ENCODE measurements around the gene MCRIP2.

DNA sequence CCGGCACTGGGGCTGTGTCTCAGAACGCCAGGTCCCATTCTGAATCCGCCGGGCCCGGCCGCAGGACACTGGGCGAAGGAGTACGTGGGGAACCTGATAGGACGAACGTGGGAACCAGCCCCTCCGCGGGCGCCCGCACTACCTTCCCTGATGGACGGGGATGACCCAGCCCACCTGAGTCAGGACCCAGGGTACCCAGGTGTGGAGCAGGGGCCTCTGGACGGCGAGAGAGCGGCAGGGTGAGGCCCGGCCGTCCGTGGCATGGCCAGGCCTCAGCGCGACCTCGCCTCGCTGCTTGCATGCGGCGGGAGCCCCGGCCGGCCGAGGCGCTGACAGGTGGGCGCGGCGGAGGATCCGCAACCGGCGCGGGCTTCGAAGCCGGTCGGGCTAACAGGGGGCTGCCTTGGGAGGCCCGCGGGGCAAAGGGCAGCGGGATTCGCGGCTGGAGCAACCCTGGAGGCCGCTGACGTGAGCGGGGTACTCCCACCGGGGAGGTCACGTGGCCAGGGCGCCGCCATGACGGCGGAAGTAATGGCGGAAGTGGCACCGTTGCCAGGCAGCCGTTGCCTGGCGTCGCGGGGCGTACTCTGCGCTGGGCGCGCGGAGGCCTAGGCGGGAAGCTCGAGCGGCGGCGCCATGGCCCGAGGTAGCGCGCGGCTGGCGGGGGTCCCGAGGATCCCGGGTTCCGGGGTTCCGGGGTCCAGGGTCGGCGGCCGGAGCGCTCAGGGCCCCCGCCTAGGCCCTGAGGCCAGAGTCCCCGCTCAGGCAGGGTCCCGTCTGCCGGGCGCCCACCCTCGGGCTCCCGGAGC, 7.4 kb downstream of the MCRIP2 start, which contains the start of gene WDR90:
- TF ChIP-seq, protein P1, sequence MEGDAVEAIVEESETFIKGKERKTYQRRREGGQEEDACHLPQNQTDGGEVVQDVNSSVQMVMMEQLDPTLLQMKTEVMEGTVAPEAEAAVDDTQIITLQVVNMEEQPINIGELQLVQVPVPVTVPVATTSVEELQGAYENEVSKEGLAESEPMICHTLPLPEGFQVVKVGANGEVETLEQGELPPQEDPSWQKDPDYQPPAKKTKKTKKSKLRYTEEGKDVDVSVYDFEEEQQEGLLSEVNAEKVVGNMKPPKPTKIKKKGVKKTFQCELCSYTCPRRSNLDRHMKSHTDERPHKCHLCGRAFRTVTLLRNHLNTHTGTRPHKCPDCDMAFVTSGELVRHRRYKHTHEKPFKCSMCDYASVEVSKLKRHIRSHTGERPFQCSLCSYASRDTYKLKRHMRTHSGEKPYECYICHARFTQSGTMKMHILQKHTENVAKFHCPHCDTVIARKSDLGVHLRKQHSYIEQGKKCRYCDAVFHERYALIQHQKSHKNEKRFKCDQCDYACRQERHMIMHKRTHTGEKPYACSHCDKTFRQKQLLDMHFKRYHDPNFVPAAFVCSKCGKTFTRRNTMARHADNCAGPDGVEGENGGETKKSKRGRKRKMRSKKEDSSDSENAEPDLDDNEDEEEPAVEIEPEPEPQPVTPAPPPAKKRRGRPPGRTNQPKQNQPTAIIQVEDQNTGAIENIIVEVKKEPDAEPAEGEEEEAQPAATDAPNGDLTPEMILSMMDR (conservative IDR thresholded peaks at IDR 0.05; ENCODE audit: low read length) = no peak
- no peak for TF ChIP-seq EZH2phosphoT487 (IDR thresholded peaks at IDR 0.05; ENCODE audit: borderline replicate concordance)

Measured in Loucy (cell line).